ENCODE data around the gene RBM15B.
A peak's percentile ranks its signal among the peaks of the same experiment; 100 is the strongest.

Gene RBM15B

DNA sequence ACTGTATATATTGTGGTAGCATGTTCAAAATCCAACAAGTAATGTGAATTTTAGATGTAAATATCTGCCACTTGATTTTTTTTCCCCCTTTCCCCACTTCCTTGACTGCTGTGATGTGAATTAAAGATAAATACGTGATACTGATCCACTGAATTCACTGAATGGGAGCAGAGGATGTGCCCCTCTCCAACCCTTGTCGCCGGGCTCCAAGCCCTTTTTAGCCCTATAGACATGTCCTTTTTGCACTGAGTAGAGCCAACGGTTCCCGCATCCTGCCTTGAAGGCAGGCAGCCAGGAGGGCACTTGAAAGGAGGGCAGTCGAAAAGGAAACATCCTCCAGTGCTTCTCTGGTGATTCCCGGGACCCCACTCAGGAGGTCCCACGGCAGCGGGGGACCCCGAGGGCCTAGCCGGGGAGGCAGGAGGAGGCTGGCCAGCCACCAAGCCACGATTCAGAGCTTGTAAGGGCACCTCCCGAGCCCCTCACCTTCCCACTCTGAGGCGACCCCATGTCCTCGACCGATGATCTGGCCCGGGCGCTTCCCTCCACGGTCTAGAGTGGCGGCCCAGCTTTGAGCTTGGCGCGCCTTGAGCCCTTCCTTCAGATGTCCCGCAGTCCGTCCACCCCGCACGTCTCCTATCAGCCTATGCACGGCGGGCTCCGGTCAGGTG is 6.9 kb upstream of the RBM15B start:
- peak; percentile 22; the same call in 1 of the 2 replicates for TF ChIP-seq GATA2 (IDR thresholded peaks at IDR 0.05; ENCODE audit: low read depth, low read length)
- TF ChIP-seq GATA3 (IDR thresholded peaks at IDR 0.05; ENCODE audit: low read depth, low read length), result no peak

GRCh38 chr3:51384726-51385473 is 6.2 kb upstream of the RBM15B start, which contains the start of gene MANF:
Gene MANF, plus strand, starts transcription at chr3:51385291. Its CDS starts 52 bp downstream, at chr3:51385343.
- TF ChIP-seq GATA3 (IDR thresholded peaks at IDR 0.05; ENCODE audit: low read depth, low read length), result no peak
- no peak for TF ChIP-seq GATA2 (IDR thresholded peaks at IDR 0.05; ENCODE audit: low read depth, low read length)

DNA sequence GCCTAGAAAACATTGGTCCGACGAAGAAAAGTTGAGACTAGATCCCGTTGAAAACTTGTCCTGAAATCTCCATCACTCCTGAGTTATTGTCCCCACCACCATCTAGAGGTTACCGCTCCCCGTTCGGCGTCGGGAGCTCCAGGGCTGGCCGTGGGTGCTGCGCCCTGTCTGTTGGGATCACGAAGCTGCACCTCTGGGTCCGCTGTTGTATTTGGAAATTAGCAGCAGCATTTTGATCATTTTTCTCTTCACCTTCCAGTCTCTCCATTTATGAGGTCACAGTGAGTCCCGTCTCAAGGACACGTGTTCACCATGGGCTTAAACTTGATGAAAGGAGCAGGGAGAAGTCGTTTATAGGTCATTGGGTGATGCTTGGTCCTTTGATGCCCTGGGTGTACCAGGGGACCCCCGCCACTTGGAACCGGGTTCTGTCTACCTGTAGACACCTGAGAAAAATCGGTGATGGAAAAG is 5.4 kb upstream of the RBM15B start:
- TF ChIP-seq GATA2 (IDR thresholded peaks at IDR 0.05; ENCODE audit: low read depth, low read length) (no peak), GATA3 (IDR thresholded peaks at IDR 0.05; ENCODE audit: low read depth, low read length) (no peak)

GRCh38 chr3:51386159-51386851 is 4.8 kb upstream of the RBM15B start:
- TF ChIP-seq GATA3 (IDR thresholded peaks at IDR 0.05; ENCODE audit: low read depth, low read length) (no peak), GATA2 (IDR thresholded peaks at IDR 0.05; ENCODE audit: low read depth, low read length) (no peak)

DNA sequence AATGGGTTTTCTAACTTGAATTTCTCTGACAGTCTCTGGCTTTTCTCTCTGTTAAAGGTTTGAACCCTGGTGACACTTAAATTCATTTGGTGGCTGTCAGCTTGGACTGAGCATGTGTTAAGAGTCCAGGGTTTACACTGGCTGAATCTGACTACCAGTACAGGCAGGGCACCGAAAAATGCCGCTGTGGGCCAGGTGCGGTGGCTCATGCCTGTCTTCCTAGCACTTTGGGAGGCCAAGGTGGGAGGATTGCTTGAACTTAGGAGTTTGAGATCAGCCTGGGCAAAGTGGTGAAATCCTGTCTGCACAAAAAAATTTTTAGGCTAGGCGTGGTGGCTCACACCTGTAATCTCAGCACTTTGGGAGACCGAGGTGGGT is 4.2 kb upstream of the RBM15B start:
- TF ChIP-seq GATA3 (IDR thresholded peaks at IDR 0.05; ENCODE audit: low read depth, low read length) (no peak), GATA2 (IDR thresholded peaks at IDR 0.05; ENCODE audit: low read depth, low read length) (no peak)

- TF ChIP-seq GATA2 (IDR thresholded peaks at IDR 0.05; ENCODE audit: low read depth, low read length) (no peak), GATA3 (IDR thresholded peaks at IDR 0.05; ENCODE audit: low read depth, low read length) (no peak)
Measured at GRCh38 chr3:51388286-51389029, 2.6 kb upstream of the RBM15B start.

DNA sequence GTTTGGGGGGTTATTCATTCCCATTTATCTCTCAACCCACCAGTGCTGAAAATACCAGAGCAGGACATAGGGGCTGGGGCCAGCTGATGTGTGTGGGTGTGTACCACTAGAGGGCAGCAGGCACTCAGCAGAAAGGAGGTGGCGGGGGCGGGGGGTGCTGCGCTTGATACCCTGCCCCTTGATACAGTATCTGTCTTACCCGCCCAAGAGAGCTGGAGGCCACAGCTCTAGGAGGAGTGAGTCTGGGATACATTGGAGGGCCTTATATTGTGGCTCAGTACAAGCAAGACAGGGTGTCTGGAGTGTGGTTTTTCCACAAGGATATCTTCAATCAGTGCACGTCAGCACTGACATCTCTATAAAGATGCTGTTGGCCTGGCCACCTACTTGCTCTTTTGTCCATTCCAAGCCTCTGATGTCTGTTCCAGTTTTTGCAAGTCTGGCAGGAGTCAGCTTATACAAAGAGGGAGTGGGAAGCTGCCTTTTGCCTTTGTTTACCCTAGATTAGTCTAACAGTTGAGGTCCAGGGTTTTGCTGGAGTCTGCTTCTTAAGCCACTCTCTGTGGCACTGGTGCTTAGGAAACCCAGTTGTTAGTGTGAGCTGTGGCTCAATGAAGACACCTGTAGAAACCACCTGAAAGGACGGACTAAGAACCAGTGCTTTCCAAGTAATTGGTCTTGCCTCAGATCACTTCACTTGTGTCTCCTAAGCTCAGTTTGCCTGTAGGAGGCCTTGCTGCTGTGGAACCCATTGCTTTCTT is 1.5 kb upstream of the RBM15B start:
- no peak for TF ChIP-seq GATA3 (IDR thresholded peaks at IDR 0.05; ENCODE audit: low read depth, low read length)
- TF ChIP-seq GATA2 (IDR thresholded peaks at IDR 0.05; ENCODE audit: low read depth, low read length), result no peak

DNA sequence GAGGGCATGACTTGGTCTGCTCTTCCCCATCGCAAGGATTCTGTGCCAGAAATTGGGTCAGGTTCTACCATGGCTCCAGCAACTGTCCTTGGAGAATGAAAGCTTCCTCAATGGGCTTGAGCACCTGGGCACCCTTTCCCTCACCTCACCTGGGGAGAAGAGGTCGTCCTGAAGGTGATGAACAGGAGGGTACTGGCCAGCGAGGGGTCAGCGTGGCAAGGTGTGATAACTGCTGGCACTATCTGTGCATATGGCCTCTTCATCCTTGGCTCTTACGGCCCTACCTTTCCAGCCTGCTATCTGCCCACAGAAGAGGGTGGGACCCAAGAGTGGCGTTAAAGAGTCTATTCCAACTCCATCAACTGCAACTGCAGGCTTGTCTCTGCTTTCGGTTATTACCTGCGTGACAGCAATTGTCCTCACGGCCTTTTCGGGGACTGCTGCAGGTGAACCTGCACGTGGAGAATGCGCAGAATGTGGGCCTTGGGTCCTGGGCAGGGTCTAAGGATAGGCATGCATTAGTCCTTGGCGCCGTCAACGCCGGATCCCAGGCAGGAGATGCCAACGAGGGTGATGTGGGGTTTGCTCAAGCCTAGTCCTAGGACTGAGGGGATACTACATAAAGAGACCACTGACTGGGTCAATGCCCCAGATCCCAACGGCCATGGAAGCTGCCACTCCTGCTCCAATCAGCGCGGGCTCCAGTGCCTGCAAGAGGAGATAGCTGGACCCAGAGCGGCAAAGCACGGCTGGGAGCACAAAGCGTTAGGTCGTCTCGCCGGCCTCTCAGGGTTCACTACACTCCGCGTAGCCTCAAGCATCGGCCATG is 625 bp upstream of the RBM15B start:
- TF ChIP-seq GATA3 (IDR thresholded peaks at IDR 0.05; ENCODE audit: low read depth, low read length) (no peak), GATA2 (IDR thresholded peaks at IDR 0.05; ENCODE audit: low read depth, low read length) (no peak)

- no peak for TF ChIP-seq GATA3 (IDR thresholded peaks at IDR 0.05; ENCODE audit: low read depth, low read length)
- TF ChIP-seq GATA2 (IDR thresholded peaks at IDR 0.05; ENCODE audit: low read depth, low read length), result no peak
Measured at GRCh38 chr3:51391566-51392354, 675 bp downstream of the RBM15B start.

DNA sequence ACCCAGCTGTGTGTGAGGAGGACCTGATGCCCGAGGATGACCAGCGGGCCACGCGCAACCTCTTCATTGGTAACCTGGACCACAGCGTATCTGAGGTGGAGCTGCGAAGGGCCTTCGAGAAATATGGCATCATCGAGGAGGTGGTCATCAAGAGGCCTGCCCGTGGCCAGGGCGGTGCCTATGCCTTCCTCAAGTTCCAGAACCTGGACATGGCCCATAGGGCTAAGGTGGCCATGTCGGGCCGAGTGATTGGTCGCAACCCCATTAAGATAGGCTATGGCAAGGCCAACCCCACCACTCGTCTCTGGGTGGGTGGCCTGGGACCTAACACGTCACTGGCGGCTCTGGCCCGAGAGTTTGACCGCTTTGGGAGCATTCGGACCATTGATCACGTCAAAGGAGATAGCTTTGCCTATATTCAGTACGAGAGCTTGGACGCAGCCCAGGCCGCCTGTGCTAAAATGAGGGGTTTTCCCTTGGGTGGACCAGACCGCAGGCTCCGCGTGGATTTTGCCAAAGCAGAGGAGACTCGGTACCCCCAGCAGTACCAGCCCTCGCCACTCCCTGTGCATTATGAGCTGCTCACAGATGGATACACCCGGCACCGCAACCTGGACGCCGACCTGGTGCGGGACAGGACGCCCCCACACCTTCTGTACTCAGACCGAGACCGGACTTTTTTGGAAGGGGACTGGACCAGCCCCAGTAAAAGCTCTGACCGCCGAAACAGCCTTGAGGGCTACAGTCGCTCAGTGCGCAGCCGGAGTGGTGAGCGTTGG is 1.5 kb downstream of the RBM15B start:
- no peak for TF ChIP-seq GATA3 (IDR thresholded peaks at IDR 0.05; ENCODE audit: low read depth, low read length)

DNA sequence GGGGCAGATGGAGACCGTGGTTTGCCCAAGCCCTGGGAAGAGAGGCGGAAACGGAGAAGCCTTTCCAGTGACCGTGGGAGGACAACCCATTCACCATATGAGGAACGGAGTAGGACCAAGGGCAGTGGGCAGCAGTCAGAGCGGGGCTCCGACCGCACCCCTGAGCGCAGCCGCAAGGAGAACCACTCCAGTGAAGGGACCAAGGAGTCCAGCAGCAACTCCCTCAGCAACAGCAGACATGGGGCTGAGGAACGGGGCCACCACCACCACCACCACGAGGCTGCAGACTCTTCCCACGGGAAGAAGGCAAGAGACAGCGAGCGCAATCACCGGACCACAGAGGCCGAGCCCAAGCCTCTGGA is 2.0 kb downstream of the RBM15B start:
- TF ChIP-seq GATA2 (IDR thresholded peaks at IDR 0.05; ENCODE audit: low read depth, low read length), result no peak
- no peak for TF ChIP-seq GATA3 (IDR thresholded peaks at IDR 0.05; ENCODE audit: low read depth, low read length)

All from SH-SY5Y (cell line).